ENCODE data around the gene ZNF512B.

Gene ZNF512B

DNA sequence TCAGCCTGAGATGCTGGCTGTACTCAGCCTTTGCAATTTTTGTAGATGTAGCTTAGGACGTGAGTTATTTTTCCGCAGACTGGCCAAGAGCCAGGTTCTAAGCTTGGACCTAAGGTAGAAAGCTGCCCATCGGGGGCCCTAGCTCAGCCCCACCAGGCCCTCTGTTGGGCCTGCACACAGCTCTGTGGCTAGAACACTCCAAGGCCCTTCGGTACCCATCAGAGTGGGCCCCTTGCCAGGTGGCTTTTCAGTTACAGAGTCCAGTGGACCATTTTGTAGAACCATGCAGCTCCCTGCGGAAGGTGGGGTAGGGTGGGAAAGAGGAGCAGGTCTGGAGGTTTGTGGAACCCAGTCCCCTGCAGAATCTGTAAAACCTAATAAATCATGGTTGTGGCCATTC, 36.1 kb downstream of the ZNF512B start:
- Histone ChIP-seq H3K36me3 (ENCODE audit: insufficient read depth, low read length) (peaks cover 70% of the 10 kb centered on the region; the same call in 1 of the 2 replicates), H4K20me1 (ENCODE audit: insufficient read depth, low read length, poor library complexity, severe bottlenecking) (peaks cover 4% of the 10 kb centered on the region), H3K79me2 (ENCODE audit: insufficient read depth, low read length) (no peaks in the 10 kb centered on the region)

DNA sequence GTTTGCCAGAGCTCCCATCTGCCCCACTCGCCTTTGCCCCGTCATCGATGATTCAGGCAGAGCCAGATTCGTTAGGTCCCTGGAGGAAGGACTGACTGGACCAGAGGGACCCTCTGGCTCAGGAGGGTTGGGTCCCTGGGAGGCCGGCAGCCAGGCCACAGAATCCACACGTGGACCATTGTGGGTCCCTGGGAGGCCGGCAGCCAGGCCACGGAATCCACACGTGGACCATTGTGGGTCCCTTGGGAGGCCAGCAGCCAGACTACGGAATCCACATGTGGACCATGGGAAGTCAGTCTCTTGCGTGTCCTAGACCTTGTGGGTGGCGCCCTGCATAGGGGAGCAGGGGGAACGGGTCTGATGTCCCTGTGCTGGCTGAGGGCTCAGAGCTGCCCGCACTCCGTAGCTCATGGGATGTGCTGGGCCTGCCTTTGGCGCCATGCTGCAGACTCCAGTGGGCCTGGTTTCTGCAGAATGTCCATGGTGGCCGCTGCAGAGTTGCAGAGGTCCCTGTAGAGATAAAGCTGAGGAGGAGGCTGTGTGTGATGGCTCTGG, 37.0 kb downstream of the ZNF512B start:
- Histone ChIP-seq H3K36me3 (ENCODE audit: insufficient read depth, low read length) (peaks cover 78% of the 10 kb centered on the region; the same call in 1 of the 2 replicates), H3K9me3 (ENCODE audit: insufficient read depth, low read depth, low read length) (no peaks in the 10 kb centered on the region), H3K4me3 (ENCODE audit: low read length, poor library complexity, severe bottlenecking) (no peak overlapping the region), H3K9ac (ENCODE audit: low read depth, low read length, poor library complexity, severe bottlenecking) (no peak overlapping the region), H4K20me1 (ENCODE audit: insufficient read depth, low read length, poor library complexity, severe bottlenecking) (peaks cover 9% of the 10 kb centered on the region), H3K79me2 (ENCODE audit: insufficient read depth, low read length) (no peaks in the 10 kb centered on the region), H3F3A (ENCODE audit: low read depth) (no peaks in the 10 kb centered on the region; the same call in 1 of the 2 replicates), H3K4me1 (ENCODE audit: insufficient read depth, low read length, poor library complexity, severe bottlenecking) (no peaks in the 10 kb centered on the region), H3K27me3 (ENCODE audit: insufficient read depth, low read length, poor library complexity, severe bottlenecking) (no peaks in the 10 kb centered on the region), H3K9me2 (replicated peaks; ENCODE audit: low read depth, low read length) (no peaks in the 10 kb centered on the region), H2AFZ (ENCODE audit: low read length) (no peak overlapping the region), H3K4me2 (ENCODE audit: low read depth, low read length, poor library complexity, severe bottlenecking) (no peak overlapping the region)
- TF ChIP-seq, protein P1, sequence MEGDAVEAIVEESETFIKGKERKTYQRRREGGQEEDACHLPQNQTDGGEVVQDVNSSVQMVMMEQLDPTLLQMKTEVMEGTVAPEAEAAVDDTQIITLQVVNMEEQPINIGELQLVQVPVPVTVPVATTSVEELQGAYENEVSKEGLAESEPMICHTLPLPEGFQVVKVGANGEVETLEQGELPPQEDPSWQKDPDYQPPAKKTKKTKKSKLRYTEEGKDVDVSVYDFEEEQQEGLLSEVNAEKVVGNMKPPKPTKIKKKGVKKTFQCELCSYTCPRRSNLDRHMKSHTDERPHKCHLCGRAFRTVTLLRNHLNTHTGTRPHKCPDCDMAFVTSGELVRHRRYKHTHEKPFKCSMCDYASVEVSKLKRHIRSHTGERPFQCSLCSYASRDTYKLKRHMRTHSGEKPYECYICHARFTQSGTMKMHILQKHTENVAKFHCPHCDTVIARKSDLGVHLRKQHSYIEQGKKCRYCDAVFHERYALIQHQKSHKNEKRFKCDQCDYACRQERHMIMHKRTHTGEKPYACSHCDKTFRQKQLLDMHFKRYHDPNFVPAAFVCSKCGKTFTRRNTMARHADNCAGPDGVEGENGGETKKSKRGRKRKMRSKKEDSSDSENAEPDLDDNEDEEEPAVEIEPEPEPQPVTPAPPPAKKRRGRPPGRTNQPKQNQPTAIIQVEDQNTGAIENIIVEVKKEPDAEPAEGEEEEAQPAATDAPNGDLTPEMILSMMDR (conservative IDR thresholded peaks at IDR 0.05; ENCODE audit: low read length) = no peak
- no peak for TF ChIP-seq EZH2phosphoT487 (IDR thresholded peaks at IDR 0.05; ENCODE audit: borderline replicate concordance)

More for the DNA sequence above, 36.1 kb downstream of the ZNF512B start:
- Histone ChIP-seq H3K9me3 (ENCODE audit: insufficient read depth, low read depth, low read length) (no peaks in the 10 kb centered on the region), H3K9ac (ENCODE audit: low read depth, low read length, poor library complexity, severe bottlenecking) (no peak overlapping the region), H3F3A (ENCODE audit: low read depth) (no peaks in the 10 kb centered on the region; the same call in 1 of the 2 replicates), H3K4me2 (ENCODE audit: low read depth, low read length, poor library complexity, severe bottlenecking) (no peak overlapping the region), H3K4me3 (ENCODE audit: low read length, poor library complexity, severe bottlenecking) (no peak overlapping the region), H3K27me3 (ENCODE audit: insufficient read depth, low read length, poor library complexity, severe bottlenecking) (no peaks in the 10 kb centered on the region), H3K9me2 (replicated peaks; ENCODE audit: low read depth, low read length) (no peaks in the 10 kb centered on the region), H2AFZ (ENCODE audit: low read length) (no peak overlapping the region), H3K4me1 (ENCODE audit: insufficient read depth, low read length, poor library complexity, severe bottlenecking) (no peaks in the 10 kb centered on the region)
- TF ChIP-seq, protein P1 (conservative IDR thresholded peaks at IDR 0.05; ENCODE audit: low read length) = no peak
- no peak for TF ChIP-seq EZH2phosphoT487 (IDR thresholded peaks at IDR 0.05; ENCODE audit: borderline replicate concordance)

DNA sequence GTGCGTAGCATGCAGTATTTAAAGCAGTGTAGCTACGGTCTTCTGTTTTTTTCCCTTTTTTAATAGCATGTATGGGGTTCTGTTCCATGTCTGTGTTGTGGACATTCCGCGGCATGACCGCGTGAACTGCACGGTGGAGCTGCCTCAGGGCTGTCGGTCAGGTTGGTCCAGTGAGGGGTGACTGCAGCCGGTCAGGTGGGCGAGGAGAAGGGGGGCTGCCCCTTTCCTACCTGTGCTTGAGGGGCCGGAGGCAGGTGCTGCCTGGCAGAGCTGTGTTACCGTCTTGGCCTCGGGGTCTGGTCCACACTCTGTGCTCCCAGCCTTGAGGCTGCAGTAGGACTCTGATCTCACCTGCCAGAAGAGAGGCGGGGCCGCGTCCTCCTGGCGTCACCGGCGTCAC, 38.0 kb downstream of the ZNF512B start:
- Histone ChIP-seq H3F3A (ENCODE audit: low read depth) (no peaks in the 10 kb centered on the region), H3K4me2 (ENCODE audit: low read depth, low read length, poor library complexity, severe bottlenecking) (no peak overlapping the region), H3K4me3 (ENCODE audit: low read length, poor library complexity, severe bottlenecking) (no peak overlapping the region), H3K27me3 (ENCODE audit: insufficient read depth, low read length, poor library complexity, severe bottlenecking) (no peaks in the 10 kb centered on the region), H3K36me3 (ENCODE audit: insufficient read depth, low read length) (peaks cover 80% of the 10 kb centered on the region; the same call in 1 of the 2 replicates), H3K9ac (ENCODE audit: low read depth, low read length, poor library complexity, severe bottlenecking) (no peak overlapping the region), H3K9me2 (replicated peaks; ENCODE audit: low read depth, low read length) (no peaks in the 10 kb centered on the region), H2AFZ (ENCODE audit: low read length) (no peak overlapping the region), H4K20me1 (ENCODE audit: insufficient read depth, low read length, poor library complexity, severe bottlenecking) (peaks cover 9% of the 10 kb centered on the region), H3K79me2 (ENCODE audit: insufficient read depth, low read length) (no peaks in the 10 kb centered on the region), H3K9me3 (ENCODE audit: insufficient read depth, low read depth, low read length) (no peaks in the 10 kb centered on the region), H3K4me1 (ENCODE audit: insufficient read depth, low read length, poor library complexity, severe bottlenecking) (no peaks in the 10 kb centered on the region)
- TF ChIP-seq, protein P1 (conservative IDR thresholded peaks at IDR 0.05; ENCODE audit: low read length) = no peak
- TF ChIP-seq EZH2phosphoT487 (IDR thresholded peaks at IDR 0.05; ENCODE audit: borderline replicate concordance) = no peak

Measured in Loucy (cell line).